ENCODE data around the gene OSBPL5.

OSBPL5 gene

DNA sequence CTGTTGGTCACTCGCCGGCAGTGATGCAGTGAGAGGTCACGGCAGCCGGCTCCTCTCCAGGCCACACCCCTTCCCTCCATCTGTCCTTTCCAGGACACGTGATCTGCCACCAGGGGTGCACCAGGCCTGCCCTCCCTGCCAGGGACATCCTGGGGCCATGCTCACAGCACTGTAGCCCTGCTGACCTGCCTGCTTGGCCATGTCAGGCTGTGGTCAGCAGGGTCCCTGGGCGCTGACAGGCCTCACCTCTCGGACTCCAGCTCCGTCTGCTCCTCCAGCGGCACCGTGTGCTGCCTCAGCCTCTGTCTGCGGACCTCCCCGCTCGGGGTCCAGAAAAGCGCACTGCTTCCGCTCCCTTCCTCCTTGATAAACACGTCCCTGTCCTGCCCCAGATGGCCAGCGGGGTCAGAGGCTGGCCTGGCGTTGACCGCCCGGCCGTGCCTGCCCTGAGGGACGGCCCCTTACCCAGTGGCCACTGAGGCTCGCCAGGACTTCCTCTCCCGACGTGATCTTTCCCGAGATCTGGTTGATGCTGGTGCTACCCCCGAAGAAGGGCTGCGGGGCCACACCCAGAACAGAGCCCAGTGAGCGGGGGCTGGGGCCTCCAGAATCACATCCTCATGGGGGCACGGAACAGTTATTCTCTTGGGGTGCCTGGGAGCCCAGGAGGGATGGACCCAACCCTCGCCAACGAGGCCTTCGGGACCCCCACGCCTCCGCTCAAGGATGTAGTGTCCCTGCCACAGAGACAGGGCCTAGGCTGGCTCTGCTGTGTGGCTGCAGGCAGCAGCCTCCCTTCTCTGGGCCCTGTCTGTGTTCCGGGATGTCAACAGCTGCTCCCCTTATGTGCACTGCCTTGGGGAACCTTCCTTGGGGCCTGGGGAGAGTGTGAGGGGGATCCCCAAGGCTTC is 71.6 kb downstream of the OSBPL5 start:
- no peak for DNase-seq

DNA sequence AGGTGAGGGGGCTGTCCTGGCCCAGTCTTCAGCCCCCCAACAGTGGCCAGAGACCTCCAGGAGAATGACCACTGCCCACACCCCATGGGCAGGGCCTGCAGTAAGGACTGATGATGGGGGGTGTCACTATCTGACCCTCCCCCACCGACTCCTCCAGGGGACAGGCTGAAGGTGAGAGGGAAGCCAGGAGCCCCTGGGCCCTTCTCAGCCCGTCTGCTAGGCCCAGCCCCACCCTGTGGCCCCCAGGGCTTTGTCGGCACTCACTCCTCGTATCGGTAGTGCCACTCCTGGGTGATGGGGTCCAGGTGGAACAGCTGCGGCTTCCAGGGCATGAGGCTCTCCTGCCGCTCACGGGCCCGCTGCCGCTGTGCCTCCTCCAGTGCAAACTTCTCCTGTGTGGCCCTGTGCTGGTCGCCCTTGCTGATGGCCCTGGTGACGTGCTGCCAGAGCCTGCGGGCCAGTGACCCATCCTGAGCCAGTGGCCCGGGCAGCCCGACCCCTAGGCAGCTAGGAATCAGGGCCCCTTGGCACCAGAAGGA is 72.4 kb downstream of the OSBPL5 start:
- DNase-seq = no peak

DNA sequence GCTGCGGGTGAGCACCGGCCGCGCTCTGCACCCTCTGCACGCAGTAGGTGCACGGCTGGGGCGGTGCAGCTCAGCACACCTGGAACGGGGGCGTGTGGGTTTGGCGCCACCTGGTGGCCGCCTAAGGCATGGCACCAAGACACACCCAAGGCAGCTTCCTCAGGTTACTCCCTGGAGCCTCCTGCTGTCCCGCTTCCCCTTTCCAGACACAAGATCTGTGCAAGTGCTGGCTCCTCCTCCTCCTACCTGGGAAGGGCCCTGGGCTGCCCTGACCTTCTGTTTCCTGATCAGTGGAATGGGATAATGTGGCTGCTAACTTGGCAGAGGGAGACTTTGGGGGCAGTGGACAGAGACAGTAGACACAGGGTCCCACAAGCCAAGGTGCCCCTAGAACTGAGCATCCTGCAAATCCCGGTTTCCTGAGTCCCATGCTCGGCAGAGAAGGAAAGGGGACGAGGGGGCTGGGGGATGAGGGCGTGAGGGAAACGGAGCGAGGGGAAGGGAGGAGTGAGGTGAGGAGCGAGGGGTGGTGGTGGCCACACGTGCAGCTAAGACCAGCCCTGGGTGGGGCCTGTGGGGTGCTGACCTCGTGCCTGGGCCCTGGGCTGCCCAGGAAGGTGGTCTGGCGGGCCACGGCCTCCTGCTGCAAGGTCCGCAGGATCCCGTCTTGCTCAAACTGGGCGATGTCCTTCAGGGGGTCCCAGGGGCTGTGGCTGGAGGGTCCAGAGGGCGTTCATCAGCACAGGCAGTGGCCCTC is 73.1 kb downstream of the OSBPL5 start:
- peak; percentile 53 for DNase-seq

DNA sequence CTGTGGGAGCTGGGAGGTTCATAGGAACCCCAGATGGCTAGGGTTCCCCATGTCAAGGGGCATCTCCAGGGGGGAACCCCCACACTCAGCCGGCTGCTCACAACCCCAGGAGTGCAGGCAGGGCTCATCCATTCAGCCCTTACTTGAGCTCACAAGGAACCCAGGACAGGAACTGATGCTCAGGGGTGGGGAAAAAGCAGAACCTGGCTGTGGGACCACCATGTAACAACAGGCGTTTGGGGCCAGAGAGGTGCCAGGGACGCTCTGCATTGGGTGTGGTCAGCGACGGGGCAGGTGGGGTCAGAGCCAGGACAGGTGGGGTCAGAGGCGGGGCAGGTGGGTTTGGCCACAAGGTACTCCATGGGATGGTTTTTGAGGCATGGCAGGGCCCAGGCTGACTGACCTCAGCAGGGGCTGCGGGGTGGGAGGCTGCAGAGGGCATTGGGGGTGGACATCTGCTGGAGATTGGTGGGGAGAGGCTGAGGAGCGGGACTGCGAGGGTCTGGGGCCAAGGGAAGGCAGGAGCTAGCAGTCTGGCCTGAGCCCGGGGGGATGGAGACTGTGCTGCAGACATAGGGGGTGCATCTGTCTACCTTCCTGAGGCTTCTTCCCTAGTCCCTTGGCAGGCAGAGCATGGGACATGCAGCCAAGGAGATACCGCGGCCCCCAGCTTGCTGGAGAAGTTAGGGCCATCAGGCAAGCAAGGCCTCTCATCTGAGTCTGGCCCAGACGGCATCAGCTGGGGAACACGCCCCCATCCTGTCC is 73.8 kb downstream of the OSBPL5 start:
- no peak for DNase-seq

DNA sequence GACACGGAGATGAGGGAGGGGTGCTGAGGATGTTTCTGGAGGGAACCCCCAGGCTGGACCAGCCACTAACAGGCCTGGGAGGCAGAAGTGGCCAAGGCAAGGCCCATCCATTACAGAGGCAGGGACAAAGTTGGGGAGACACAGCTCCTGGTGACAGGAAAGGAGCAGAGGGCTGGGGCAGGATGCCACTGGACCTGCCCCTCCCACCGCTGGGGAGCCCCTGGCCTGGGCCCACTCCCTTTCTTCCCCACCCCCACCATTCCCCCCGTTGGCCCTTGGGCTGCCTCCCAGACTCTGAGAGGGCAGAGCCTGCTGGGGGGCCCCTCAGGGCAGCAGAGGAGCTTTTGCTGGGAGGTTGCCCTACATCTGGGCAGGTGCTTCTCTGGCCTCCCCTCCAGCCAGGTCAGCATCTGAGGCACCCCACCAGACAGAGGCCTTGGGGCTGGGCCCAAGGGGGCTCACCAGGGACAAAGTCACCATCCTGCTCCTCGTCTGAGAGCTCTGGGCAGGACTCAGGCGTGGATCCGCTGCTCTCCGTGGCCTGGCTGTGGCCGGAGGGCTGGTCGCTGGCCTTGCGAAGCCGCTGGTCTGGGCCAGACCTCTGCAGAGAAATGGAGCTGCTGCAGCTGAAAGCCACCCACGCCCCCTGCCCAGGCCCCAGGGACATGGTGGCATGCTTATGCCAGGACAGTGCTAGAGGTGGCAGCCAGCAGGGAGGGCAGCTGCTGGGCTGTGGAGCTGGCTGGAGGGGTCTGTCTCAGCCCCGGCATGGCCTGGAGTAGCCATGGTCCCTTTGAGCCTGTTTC is 74.8 kb downstream of the OSBPL5 start:
- no peak for DNase-seq

DNA sequence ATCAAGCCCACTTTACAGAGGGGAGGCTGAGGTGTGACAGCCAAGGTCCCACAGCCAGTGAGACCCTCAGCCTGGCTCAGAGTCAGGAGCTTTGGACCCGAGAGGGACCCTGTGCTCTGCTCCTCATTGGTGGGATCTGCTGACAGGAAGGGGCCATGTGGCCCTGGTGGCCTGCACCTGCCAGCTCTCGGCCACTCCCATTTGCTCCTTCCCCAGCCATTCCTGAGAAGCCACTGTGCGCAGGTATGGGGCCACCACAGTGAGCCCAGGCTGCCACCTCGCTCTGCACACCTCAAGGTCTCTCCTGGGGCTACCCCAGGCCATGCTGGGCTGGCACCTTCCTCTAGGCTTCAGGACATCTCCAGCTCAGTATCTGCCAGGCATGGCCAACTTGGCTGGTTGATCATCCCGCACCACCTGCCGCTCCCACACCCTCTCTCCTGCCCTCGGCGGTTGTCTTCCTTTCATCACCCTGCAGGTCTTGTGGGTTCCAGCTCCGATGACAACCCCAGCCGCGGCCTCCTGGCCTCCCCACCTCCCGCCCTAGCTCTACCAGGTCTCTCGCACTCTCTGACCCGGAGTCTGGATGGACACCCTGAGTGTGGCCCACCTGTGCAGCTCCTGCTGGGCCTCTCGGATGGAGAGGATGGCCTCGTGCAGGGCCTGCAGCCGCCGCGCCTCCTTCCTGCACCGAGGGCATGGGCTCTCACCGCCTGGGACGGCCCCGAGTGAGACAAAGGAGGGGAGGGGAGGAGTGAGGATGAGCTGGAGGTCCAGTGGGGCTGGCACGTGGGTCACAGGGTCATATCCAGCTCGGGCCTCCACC is 75.7 kb downstream of the OSBPL5 start:
- no peak for DNase-seq

DNA sequence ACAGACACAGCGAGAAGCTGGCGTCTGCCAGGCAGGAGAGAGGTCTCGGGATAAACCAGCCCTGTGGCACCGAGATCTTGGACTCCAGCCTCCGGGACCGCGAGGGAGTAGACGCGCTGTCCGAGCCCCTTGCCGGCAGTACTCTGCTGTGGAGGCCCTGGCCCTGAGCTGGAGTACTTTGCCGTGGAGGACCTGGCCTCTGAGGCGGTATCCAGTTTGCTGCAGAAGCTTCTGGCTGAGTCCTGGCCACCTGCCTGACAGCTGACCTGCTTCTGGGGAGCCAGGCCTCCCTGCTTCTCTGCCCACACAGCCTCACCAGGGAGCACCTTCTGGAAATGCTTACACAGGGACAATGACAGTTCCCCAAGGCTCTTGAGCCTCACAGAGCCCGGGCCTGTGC is 76.3 kb downstream of the OSBPL5 start:
- DNase-seq = no peak

DNA sequence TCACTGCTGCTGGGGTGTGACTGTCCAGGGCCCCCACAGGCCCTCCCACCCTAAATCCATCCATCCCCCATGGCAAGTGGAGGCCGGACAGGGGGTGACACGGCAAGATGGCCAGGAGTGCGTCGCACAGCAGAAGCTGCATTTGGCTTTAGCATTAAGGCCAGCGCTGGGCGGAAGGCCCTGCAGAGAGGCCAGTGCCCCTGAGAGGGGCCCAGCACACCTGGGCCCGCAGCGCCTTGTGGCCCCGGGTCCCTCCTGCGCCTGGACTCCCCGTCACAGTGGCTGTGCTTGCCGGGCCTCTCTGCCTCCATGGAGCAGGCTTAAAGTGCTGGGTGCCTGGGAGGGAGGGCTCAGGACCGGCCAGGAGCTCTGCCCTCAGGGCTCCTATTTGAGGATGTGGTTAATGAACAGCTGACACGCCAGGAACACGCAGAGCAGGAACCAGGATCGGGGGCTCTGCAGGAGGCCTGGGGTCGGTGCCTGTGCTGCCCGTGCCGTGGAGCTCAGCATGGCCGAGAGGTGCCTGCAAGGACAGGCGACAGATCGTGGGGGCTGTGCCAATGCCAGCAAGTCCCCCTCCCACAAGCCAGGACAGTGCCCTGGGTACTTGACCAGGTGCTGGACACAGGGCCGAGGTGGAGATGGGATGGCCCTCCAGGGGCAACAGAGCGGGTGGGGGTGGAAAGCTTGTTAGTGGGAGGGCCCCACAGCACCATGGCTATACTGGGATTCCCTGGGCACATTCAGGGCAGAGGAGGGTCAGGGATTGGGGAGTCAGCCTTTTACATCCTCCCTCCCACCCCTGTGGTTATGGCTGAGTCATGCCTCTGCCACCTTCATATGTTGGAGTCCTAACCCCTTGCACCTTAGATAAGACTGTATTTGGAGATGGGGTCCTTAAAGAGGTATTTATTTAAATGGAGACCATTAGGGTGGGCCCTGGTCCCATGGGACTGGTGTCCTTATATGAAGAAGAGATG is 77.0 kb downstream of the OSBPL5 start:
- DNase-seq = no peak

DNA sequence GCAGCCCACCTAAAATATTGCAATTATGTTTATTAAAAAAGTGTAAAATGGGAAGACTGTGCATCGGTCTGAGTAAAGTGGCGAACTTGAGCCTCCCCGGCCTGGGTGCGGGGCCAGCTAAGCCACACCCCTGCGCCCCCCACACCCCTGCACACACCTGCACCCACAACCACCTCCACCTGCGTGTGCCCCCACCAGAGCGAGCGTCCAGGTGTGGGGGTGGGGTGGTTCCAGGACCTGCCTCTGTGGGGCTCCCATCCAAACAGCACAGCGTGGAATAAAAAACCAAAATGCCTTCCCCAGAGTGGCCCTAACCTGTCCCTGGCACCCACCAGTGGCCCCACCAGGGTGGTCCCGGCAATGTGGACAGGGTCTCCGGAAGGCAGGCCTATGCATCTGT is 77.7 kb downstream of the OSBPL5 start:
- DNase-seq = no peak

DNA sequence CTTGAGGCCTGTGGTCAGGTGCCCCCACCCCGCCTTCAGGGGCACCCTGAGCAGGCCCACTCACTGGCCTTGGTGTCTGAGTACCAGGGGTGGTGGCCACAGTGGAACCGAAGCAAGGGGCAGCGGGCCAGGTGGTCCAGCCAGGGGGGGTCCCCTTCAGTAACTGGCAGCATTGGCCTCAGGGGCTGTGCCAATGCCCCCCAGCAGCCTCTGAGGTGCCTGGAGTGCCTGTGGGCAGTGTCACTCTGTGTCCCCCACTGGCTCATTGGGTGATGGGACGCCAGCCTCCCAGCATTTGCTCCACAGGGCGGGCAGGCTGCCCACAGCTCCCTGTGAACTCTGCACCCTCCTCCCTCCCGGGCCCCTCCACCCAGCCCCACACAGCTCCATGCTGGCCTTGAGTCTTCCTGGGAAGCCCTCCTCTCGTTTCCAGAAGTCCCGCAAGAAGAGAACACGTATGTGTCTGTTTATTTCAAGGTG is 78.4 kb downstream of the OSBPL5 start:
- DNase-seq = no peak

DNA sequence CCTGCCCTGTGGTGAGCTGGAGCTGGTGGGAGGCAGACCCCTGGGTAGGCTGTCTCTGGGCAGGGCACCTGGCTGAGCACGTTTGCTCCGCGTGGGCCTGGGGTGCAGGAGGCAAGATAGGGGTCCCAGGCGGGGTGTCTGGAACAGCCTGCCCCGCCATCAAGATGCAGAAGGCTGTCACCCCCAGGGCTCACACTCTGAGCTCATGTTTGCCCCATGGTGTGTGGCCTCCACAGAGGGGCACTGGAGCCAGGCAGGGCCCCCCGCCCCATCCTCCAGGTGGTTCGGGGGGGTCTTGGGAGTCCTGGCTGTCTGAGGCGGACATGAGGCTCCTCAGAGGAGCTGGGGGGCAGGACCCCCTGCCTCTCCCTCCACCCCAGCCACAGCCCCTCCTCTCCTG is 79.0 kb downstream of the OSBPL5 start:
- DNase-seq = no peak

DNA sequence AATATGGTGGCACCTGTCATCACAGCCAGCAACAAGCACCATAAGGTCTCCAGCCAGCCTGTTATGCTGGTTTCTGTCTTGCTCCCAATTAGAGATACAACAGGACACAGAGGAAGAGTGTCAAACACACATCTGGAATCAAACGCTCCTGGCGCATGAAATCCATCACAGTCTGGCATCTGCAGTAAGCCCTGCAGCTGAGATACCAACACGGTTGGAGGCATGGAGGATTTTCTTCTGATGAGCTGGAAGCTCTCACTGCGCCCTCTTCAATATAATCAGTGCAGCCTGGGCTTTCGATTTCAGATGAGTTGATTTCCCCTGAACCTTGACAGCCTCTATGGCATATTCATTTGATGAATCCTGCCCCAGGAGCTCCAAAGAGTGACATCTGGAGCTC is 80.1 kb downstream of the OSBPL5 start:
- no peak for DNase-seq

DNA sequence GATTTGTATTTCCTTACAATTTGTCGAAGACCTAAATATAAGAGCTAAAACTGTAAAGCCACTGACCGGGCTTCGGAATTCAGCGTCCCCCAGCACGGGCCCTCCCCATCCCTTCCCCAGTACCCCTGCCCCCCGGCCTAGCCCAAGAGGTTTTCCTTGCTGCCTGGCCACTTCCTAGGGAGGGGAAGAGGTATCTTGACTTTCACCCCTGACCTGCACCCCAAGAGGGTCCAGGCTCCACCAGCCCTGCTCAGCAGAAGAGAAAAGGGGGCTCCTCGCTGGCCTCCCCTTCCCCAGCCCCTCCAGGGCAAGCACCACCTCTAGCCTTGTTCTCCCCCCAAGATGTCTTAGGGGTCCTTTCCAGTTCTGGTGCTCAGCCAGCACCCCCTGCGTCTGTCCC is 81.8 kb downstream of the OSBPL5 start:
- no peak for DNase-seq

DNA sequence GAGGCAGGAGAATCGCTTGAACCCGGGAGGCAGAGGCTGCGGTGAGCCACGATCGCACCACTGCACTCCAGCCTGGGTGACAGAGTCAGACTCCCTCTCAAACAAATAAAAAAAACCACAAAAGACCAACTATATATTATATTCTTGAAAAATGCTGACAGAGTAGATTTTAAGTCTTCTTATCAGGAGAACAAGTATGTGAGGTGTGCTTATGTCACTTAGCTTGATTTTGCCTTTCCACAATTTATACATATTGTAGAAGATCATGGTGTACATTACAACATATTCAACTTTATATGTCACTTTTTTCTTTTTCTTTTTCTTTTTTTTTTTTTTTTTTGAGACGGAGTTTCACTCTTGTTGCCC is 83.7 kb downstream of the OSBPL5 start:
- DNase-seq = no peak

DNA sequence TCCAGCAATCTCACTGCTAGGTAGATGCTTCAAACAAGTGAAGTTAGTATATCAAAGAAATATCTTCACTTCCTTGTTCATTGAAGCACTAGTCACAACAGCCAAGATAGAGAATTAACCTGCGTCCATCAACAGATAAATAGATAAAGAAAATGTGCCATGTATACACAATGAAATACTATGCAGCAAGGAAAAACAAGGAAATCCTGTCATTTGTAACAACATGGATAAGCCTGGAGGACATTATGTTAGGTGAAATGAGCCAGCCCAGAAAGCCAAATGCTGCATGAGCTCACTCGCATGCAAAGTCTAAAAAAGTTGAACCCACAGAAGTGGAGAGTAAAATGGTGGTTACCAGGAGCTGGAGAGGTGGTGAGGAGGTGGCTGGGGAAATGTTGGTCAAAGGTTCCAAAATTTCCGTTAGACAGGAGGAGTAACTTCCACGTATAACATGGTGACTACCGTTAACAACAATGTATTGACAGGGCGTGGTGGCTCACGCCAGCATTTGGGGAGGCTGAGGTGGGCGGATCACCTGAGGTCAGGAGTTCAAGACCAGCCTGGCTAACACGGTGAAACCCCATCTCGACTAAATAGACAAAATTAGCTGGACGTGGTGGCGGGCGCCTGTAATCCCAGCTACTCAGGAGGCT is 84.3 kb downstream of the OSBPL5 start:
- DNase-seq = no peak

DNA sequence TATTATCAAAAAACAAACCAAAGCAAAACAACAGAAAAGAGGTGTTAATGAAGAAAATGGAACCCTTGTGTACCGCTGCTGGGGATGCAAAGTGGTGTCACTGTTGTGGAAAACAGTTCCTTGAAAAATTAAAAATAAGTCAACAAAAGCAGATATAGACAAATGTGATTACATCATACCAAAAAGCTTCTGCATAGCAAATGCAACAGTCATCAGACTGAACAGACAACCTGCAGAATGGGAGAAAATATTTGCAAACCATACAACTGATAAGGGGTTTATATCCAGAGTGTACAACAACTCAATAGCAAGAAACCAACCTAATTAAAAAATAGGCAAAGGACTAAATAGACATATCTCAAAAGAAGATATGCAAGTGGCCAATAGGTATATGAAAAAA is 85.0 kb downstream of the OSBPL5 start:
- DNase-seq = no peak

DNA sequence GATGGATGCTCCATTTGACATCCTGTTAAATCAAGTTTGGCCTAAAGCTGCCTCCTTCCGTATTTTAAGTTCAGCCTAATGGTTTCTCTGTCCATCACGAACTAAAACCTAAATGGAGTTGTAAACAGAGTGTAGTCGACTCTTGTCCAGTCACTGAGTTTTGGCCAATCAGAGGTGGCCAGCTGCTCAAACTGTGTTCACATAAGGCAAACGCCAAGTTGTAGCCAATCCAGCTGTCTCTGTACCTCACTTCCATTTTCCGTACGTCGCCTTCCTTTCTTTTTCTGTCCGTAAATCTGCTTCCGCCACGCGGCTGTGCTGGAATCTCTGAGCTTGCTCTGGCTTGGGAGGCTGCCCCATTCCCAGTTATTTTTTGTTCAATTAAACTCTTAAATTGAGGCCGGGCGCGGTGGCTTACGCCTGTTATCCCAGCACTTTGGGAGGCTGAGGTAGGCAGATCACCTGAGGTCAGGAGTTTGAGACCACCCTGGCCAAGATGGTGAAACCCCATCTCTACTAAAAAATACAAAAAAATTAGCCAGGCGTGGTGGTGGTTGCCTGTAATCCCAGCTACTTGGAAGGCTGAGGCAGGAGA is 87.2 kb downstream of the OSBPL5 start:
- DNase-seq = no peak

DNA sequence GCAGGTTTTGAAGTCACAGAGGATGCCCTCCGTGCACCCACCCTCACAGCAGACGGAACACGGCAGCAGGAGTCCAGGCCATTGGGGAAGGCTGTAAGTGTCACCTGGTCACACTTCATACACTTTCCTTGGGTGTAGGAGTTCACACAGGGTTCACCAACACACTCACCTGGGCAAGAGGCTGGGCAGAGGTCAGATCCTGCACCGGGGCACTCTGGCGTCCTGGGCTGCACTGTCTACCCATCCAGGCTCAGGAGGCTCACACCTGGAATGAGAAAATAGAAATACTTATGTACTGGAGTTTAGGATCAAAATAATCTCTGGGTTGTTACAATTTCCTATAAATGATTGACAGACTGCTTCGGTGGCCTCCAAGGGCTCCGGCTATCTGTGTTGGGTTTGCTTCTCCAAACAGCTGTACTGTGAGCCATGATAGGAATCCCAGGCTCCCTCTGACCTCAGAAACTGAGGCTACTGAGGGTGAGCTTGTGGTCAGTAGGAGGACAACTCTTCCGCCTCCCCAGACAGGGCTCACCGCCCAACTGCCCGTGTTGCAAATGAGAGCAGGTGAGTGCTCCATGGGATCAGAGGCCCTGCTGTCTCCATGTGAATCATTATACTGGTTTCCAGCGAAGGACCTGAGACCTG is 87.8 kb downstream of the OSBPL5 start:
- no peak for DNase-seq
